A673 (cell line): ENCODE results near the gene MAST3.

Experiments used
- CTCF ChIP-seq: fragments of 300-800, 200-600 bp; sonication (generic); conservative IDR thresholded peaks from 2 replicates; pipeline ENCODE4 v1.5.1; 2017; ENCODE audit warnings: low read depth, mild to moderate bottlenecking, antibody characterized with exemption, low read length, moderate library complexity, mixed read lengths
- EZH2 ChIP-seq: fragments of 200-600 bp; sonication (generic); IDR thresholded peaks from 2 replicates; pipeline ENCODE4 v1.6.1; 2017; ENCODE audit warnings: borderline replicate concordance, low read depth, mild to moderate bottlenecking, mixed read lengths, antibody characterized with exemption, low read length; ENCODE audit not compliant: poor library complexity, severe bottlenecking

GRCh38 chr19:18150776-18151624, 53.4 kb downstream of the MAST3 start:
- TF ChIP-seq EZH2 (no peak), CTCF (no peak)
